PC-9 (cell line): ENCODE data around the gene SCP2.

Experiments used
- CTCF ChIP-seq: fragments of 200-600 bp; sonication (generic); conservative IDR thresholded peaks from 2 replicates; pipeline ENCODE4 v1.6.1; 2017; ENCODE audit warnings: mixed run types, antibody characterized with exemption, mild to moderate bottlenecking, moderate library complexity
- EZH2 ChIP-seq: fragments of 200-600 bp; sonication (generic); IDR thresholded peaks from 2 replicates; pipeline ENCODE4 v1.8.0; 2017; ENCODE audit warnings: antibody characterized with exemption, low read depth

GRCh38 chr1:53085405-53085804 is 158.3 kb downstream of the SCP2 start:
- TF ChIP-seq CTCF (no peak), EZH2 (no peak)
